H9 (cell line): ENCODE results near the gene ZNF292. TPM values are rescaled to one million over a fixed set of nuclear protein-coding genes. Genes with fewer than 3 reads are reported as not detected.

Source experiments
- DNase-seq: peaks from one replicate; pipeline ENCODE4 v3.0.0-alpha.2; 2017
- H2AFZ ChIP-seq: one replicate; pipeline ENCODE4 v1.6.1; 2013; ENCODE audit warnings: mild to moderate bottlenecking, low read length, control low read depth, moderate library complexity
- H2AK5ac ChIP-seq: 2 replicates; pipeline ENCODE4 v1.6.1; 2013; ENCODE audit warnings: low read length, control low read depth, mixed read lengths; ENCODE audit not compliant: insufficient read length
- H2BK120ac ChIP-seq: one replicate; pipeline ENCODE4 v1.6.1; 2013; ENCODE audit warnings: low read depth, mild to moderate bottlenecking, low read length, control low read depth, inconsistent platforms; ENCODE audit not compliant: poor library complexity, severe bottlenecking
- H2BK12ac ChIP-seq: 2 replicates; pipeline ENCODE4 v1.6.1; 2013; ENCODE audit warnings: low read length, control low read depth, mixed read lengths, low read depth; ENCODE audit not compliant: insufficient read length
- H2BK15ac ChIP-seq: 2 replicates; pipeline ENCODE4 v1.6.1; 2013; ENCODE audit warnings: low read depth, low read length, control low read depth
- H2BK20ac ChIP-seq: one replicate; pipeline ENCODE4 v1.6.1; 2013; ENCODE audit warnings: low read depth, mild to moderate bottlenecking, low read length, control low read depth, inconsistent platforms; ENCODE audit not compliant: poor library complexity, severe bottlenecking
- H2BK5ac ChIP-seq: 2 replicates; pipeline ENCODE4 v1.6.1; 2013; ENCODE audit warnings: low read length, control low read depth, mixed read lengths; ENCODE audit not compliant: insufficient read length
- H3K14ac ChIP-seq: 2 replicates; pipeline ENCODE4 v1.6.1; 2013; ENCODE audit warnings: low read length, control low read depth; ENCODE audit not compliant: insufficient read depth
- H3K18ac ChIP-seq: 2 replicates; pipeline ENCODE4 v1.6.1; 2013; ENCODE audit warnings: low read depth, mild to moderate bottlenecking, mixed read lengths, low read length, control low read depth; ENCODE audit not compliant: insufficient read length
- H3K23ac ChIP-seq: 2 replicates; pipeline ENCODE4 v1.6.1; 2013; ENCODE audit warnings: low read length, control low read depth, mixed read lengths, low read depth; ENCODE audit not compliant: insufficient read length
- H3K23me2 ChIP-seq: 2 replicates; pipeline ENCODE4 v1.6.1; 2013; ENCODE audit warnings: low read depth, mild to moderate bottlenecking, mixed read lengths, low read length, control low read depth; ENCODE audit not compliant: insufficient read length, poor library complexity, severe bottlenecking
- H3K27ac ChIP-seq: 2 replicates; pipeline ENCODE4 v1.5.1; 2013; ENCODE audit warnings: low read length, control low read depth, mixed read lengths, low read depth; ENCODE audit not compliant: insufficient read length
- H3K27me3 ChIP-seq: 2 replicates; pipeline ENCODE4 v1.6.1; 2013; ENCODE audit warnings: low read length, control low read depth, inconsistent platforms; ENCODE audit not compliant: insufficient read depth
- H3K4ac ChIP-seq: 2 replicates; pipeline ENCODE4 v1.6.1; 2013; ENCODE audit warnings: low read depth, mild to moderate bottlenecking, control low read depth, inconsistent platforms, low read length, moderate library complexity
- H3K4me1 ChIP-seq: 2 replicates; pipeline ENCODE4 v1.6.1; 2013; ENCODE audit warnings: low read length, control low read depth, inconsistent platforms; ENCODE audit not compliant: insufficient read depth
- H3K4me2 ChIP-seq: 2 replicates; pipeline ENCODE4 v1.6.1; 2013; ENCODE audit warnings: low read length, control low read depth, mixed read lengths; ENCODE audit not compliant: insufficient read length, insufficient read depth
- H3K56ac ChIP-seq: 2 replicates; pipeline ENCODE4 v1.6.1; 2013; ENCODE audit warnings: low read depth, mild to moderate bottlenecking, mixed read lengths, low read length, control low read depth; ENCODE audit not compliant: insufficient read length
- H3K79me1 ChIP-seq: 2 replicates; pipeline ENCODE4 v1.6.1; 2013; ENCODE audit warnings: low read depth, mild to moderate bottlenecking, moderate library complexity, low read length, control low read depth, inconsistent platforms; ENCODE audit not compliant: insufficient read depth, poor library complexity, severe bottlenecking
- H3K79me2 ChIP-seq: 2 replicates; pipeline ENCODE4 v1.6.1; 2013; ENCODE audit warnings: low read length, control low read depth, inconsistent platforms; ENCODE audit not compliant: insufficient read depth
- H3K9ac ChIP-seq: 2 replicates; pipeline ENCODE4 v1.6.1; 2013; ENCODE audit warnings: low read length, control low read depth, mixed read lengths; ENCODE audit not compliant: insufficient read length; ENCODE audit errors: extremely low read depth
- H3K9me3 ChIP-seq: one replicate; pipeline ENCODE4 v1.6.1; 2013; ENCODE audit warnings: low read depth, low read length, inconsistent platforms; ENCODE audit not compliant: control insufficient read depth
- H3T11ph ChIP-seq: one replicate; pipeline ENCODE4 v1.6.1; 2013; ENCODE audit warnings: mild to moderate bottlenecking, low read length, control low read depth, inconsistent platforms
- H4K20me1 ChIP-seq: one replicate; pipeline ENCODE4 v1.6.1; 2013; ENCODE audit not compliant: control insufficient read depth, insufficient read length, insufficient read depth
- H4K5ac ChIP-seq: 2 replicates; pipeline ENCODE4 v1.6.1; 2013; ENCODE audit warnings: low read depth, mild to moderate bottlenecking, mixed read lengths, low read length, control low read depth; ENCODE audit not compliant: insufficient read length
- H4K8ac ChIP-seq: replicated peaks from 2 replicates; pipeline ENCODE4 v1.6.1; 2013; ENCODE audit warnings: low read length, control low read depth, mixed read lengths, low read depth; ENCODE audit not compliant: insufficient read length
- H4K91ac ChIP-seq: 2 replicates; pipeline ENCODE4 v1.6.1; 2013; ENCODE audit warnings: low read depth, mild to moderate bottlenecking, moderate library complexity, mixed read lengths, low read length, control low read depth; ENCODE audit not compliant: insufficient read length
- H3K27ac Mint-ChIP-seq, 3 experiments: 2 replicates in 2 of 3; 3 replicates in 1 of 3; pipeline ENCODE4 v1.8.0; 2020 to 2021; ENCODE audit warnings: mixed read lengths in 3 of 3, mild to moderate bottlenecking in 1 of 3, moderate library complexity in 1 of 3
- H3K27me3 Mint-ChIP-seq: 2 replicates; pipeline ENCODE4 v1.8.0; 2021; ENCODE audit warnings: low read depth, mild to moderate bottlenecking, moderate library complexity, mixed read lengths
- H3K36me3 Mint-ChIP-seq, 3 experiments: 2 replicates in 2 of 3; 3 replicates in 1 of 3; pipeline ENCODE4 v1.8.0; 2020 to 2021; ENCODE audit warnings: low read depth in 3 of 3, mixed read lengths in 3 of 3; ENCODE audit not compliant: insufficient read depth in 1 of 3
- H3K4me1 Mint-ChIP-seq, 2 experiments: 2 replicates each; pipeline ENCODE4 v1.8.0; 2020; ENCODE audit warnings: mixed read lengths in 2 of 2
- H3K4me3 Mint-ChIP-seq, 2 experiments: 2 replicates in 1 of 2; 3 replicates in 1 of 2; pipeline ENCODE4 v1.8.0; 2020 to 2021; ENCODE audit warnings: mild to moderate bottlenecking in 2 of 2, mixed read lengths in 2 of 2, moderate library complexity in 1 of 2
- H3K9me3 Mint-ChIP-seq, 2 experiments: 2 replicates in 1 of 2; 3 replicates in 1 of 2; pipeline ENCODE4 v1.8.0; 2020; ENCODE audit warnings: mild to moderate bottlenecking in 2 of 2, mixed read lengths in 2 of 2, moderate library complexity in 1 of 2
- CTCF ChIP-seq: fragments of 200-600 bp; sonication (generic); conservative IDR thresholded peaks from 3 replicates; pipeline ENCODE4 v1.8.0; 2021; ENCODE audit warnings: antibody characterized with exemption, mild to moderate bottlenecking
- WGBS: extraction: QIAGEN DNeasy Blood & Tissue Kit; methylation state at CpG from one replicate; pipeline ENCODE4 v1.1.7; 2013; ENCODE audit warnings: missing lambda C conversion rate, low lambda C conversion rate, mixed read lengths; ENCODE audit not compliant: insufficient read length; ENCODE audit errors: extremely low coverage; 5-methylcytosine and 5-hydroxymethylcytosine counted together
- total RNA-seq: library from RNA; stranded (reverse); gene quantifications from 2 replicates; pipeline ENCODE4 v1.2.1, GENCODE V29; 2021

The ZNF292 gene
- total RNA-seq, 1 experiment from 2014 or later, result 38.7 TPM

GRCh38 chr6:87287251-87287650 is 131.9 kb downstream of the ZNF292 start:
- Mint-ChIP-seq H3K9me3 (no peaks in the 10 kb centered on the region), H3K4me1 (peaks cover 0 to 6% of the 10 kb centered on the region in 2 experiments; a peak in 2 of 4 replicates), H3K27me3 (no peaks in the 10 kb centered on the region), H3K36me3 (no peaks in the 10 kb centered on the region), H3K4me3 (no peak overlapping the region), H3K27ac (no peak overlapping the region)
- no peak overlapping the region for H3K18ac ChIP-seq
- H3K9me3 ChIP-seq, result no peaks in the 10 kb centered on the region
- no CpG with 5 or more reads among the region's 2 CpGs for WGBS
- no peak overlapping the region for H2BK15ac ChIP-seq
- no peaks in the 10 kb centered on the region for H3K79me1 ChIP-seq
- no peak overlapping the region for H2BK120ac ChIP-seq
- no peak overlapping the region for H4K8ac ChIP-seq
- H2BK5ac ChIP-seq, result no peak overlapping the region
- H4K20me1 ChIP-seq, result no peaks in the 10 kb centered on the region
- no peak overlapping the region for H3K14ac ChIP-seq
- H2AFZ ChIP-seq, result no peak overlapping the region
- no peaks in the 10 kb centered on the region for H3K27me3 ChIP-seq
- no peak overlapping the region for H3K56ac ChIP-seq
- H3K27ac ChIP-seq, result no peak overlapping the region
- no peak overlapping the region for H2BK20ac ChIP-seq
- TF ChIP-seq CTCF, result no peak
- H2BK12ac ChIP-seq, result no peak overlapping the region
- no peak overlapping the region for H3K4me2 ChIP-seq
- H3K4ac ChIP-seq, result no peak overlapping the region
- H3K9ac ChIP-seq, result no peak overlapping the region
- no peak overlapping the region for H3K23ac ChIP-seq
- no peak overlapping the region for H2AK5ac ChIP-seq
- no peaks in the 10 kb centered on the region for H3K79me2 ChIP-seq
- H3T11ph ChIP-seq, result no peak overlapping the region
- no peak overlapping the region for H4K5ac ChIP-seq
- no peaks in the 10 kb centered on the region for H3K4me1 ChIP-seq
- H4K91ac ChIP-seq, result no peak overlapping the region
- no peak for DNase-seq
- no peaks in the 10 kb centered on the region for H3K23me2 ChIP-seq
